HG03097 (cell line): Measurements from ENCODE around the gene LTB4R2.

Experiments used
- ATAC-seq: cut with Tn5 transposase; IDR thresholded peaks from one replicate; pipeline ENCODE4 v1.9.1; 2021; ENCODE audit not compliant: unreplicated experiment, low FRiP score

The LTB4R2 gene

GRCh38 chr14:24309538-24310264 is at the start of gene LTB4R2:
TSS of gene LTB4R2 (plus strand) at chr14:24310140. CDS start at chr14:24310665, 525 bp downstream.
- no peak for ATAC-seq

DNA sequence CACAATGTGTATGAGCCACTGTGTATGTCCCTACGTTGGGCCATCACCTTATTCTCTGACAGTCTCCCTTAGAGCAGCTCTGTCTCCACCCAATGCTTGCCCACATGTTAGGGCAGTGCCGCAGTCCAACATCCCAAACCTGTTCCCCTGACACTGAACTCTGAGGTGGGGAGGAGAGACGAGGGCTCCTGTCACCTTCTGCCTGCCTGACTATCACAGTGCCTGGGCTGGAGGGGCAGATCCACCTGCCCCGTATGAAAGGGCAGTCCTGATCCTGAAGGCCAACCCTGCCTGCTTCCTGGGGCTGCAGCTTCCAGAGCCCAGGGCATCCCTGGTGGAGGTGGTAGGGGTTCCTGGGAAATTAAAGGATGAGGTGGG is 49.2 kb upstream of the LTB4R2 start:
- no peak for ATAC-seq

- ATAC-seq = no peak
These were observed 48.5 kb upstream of the LTB4R2 start for GRCh38 chr14:24261256-24261968.

- no peak for ATAC-seq
These were observed 48.0 kb upstream of the LTB4R2 start for GRCh38 chr14:24261969-24262327.

- ATAC-seq = no peak
These were observed 46.9 kb upstream of the LTB4R2 start, which contains the start of gene TGM1 for GRCh38 chr14:24262821-24263733. TSS of gene TGM1 (minus strand) at chr14:24263177. CDS start at chr14:24262352, 825 bp downstream.

DNA sequence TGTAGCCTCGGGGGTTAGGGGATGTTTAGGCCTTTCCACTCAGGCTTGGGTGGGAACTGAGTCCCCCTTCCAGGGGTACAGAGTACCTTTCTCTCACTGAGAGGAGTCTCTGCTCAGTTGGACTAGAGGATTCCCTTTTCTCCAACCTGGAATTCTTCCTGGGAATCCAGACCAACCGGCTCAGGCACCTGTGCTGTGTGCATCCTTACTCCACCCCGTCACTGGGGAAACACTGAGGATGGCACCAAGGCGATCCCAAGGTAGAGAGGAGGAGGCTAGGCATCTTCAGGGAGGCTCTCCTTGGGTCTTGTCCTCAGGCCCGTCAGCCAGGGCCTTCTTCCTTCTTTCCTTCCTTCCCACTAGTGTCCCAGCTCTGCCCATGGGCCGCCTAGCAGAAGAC is 46.1 kb upstream of the LTB4R2 start:
- ATAC-seq = no peak

DNA sequence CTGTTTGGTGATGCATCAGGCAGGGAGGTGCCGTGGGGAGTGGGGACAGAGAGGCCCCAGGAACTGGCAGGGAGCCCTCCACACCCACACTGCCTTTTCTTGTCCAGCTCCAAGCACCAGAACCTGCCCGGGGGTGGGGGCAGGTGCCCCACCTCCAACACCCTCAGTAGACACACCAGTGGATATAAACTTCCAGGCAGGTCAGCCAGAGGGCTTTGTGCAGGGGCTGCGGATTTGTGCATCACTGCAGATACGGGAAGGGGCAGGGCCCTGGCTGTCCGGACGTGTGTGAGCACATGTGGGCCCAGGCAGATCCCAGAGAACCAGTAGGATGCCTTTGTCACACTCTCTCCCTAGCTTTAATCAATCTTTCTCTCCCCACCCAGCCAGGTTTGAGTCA is 45.6 kb upstream of the LTB4R2 start:
- ATAC-seq = no peak

- ATAC-seq = no peak
These were observed 43.3 kb upstream of the LTB4R2 start for GRCh38 chr14:24266344-24267244.

DNA sequence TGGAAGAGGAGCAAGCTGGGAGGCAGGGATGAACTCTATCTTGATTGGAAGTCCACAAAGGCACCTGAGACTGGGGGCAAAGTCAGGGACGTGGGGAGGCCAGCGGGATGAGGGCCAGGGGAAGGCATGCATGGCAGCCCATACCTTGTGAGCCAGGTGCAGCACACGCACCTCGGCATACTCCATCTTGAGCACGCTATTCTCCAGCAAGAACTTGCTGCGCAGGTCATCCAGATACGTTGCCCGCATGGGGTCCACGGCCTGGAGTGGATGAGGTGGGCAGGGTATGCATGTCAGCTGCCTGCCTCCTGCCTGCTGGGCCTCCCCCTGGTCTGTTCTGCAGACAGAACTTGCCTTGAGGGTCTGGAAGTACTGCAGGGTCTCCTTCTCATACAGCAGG is 42.4 kb upstream of the LTB4R2 start:
- ATAC-seq = no peak

DNA sequence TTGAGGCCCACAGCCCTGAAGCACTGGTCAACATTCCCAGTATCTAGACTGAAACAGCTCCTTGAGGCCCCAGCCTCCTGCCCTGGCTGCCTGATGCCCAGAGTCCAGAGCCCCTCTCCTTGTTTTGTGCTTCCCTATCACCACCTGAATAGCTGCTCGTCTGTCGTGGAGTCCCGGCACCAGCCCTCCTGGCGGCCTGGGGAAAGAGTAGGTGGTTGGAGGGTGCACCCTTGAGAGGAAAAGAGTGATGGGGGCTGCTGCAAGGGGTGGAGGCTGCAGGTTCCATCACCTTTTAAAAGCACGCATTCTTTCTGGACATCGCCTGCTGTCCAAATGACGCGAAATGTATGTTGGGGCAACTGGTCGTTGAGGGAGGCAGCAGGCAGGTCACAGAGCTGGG is 41.7 kb upstream of the LTB4R2 start:
- no peak for ATAC-seq

DNA sequence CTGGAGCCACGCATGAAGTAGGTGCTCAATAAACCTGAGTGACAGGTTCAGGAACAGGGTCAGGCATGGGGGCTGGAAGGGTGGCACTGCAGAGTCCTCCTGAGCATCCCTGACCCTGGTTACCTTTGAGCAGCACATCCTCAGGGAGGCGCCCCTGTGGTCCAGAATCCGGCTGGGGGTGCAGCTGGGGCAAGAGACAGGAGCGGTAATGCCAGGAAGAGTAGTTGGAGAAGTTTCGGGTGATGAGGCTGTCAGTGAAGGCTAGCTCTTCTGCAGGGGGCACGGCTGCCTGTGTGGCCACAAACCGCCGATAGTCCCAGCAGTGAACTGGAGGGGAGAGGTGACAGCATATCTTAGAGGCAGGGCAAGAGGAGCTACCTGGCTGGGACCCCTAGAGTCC is 40.6 kb upstream of the LTB4R2 start:
- ATAC-seq = no peak

- no peak for ATAC-seq
These were observed 39.9 kb upstream of the LTB4R2 start for GRCh38 chr14:24269910-24270536.

- ATAC-seq = no peak
These were observed 39.3 kb upstream of the LTB4R2 start for GRCh38 chr14:24270537-24271133.

DNA sequence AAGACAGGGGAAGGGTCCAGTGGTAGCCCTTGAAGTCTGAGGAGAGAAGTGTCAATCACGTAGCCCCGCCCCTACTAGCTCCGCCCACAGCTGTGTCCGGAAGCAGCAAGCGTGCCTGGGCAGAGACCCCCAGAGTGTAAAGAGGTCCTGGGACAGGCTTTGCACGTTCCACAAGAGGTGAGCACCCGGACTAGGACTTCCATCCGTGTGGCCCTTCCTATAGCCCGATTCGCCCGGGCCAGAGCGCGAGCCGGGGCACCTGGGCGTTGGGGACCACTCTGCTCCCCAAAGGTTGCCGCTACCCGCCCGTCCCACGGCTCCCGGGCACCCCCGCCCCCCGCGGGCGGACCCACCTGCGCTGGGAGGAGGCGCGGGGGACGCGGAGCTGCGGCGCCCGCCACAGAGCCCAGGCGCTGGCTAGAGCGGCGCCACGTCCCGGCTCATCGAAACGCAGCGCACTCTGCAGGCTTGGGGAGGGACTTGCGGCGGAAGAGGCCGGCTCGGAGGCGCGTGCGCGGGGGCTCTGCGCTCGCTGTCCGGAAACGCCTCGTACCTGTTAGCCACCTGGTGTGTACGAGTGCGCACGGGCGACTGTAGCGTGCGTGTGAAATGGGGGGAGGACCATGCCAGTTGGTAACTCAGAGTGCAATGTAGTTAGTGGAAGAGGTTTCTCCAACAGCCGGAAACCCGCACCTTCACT is 38.7 kb upstream of the LTB4R2 start, which contains the start of gene RABGGTA:
Gene RABGGTA, minus strand, starts transcription at position 464 of the 700 bp plus-strand sequence. CDS start 482 bp downstream, outside the sequence.
- ATAC-seq = peak; percentile 75

GRCh38 chr14:24271834-24272263 is 38.1 kb upstream of the LTB4R2 start:
- no peak for ATAC-seq

- ATAC-seq = no peak
These were observed 37.5 kb upstream of the LTB4R2 start for GRCh38 chr14:24272467-24272866.

DNA sequence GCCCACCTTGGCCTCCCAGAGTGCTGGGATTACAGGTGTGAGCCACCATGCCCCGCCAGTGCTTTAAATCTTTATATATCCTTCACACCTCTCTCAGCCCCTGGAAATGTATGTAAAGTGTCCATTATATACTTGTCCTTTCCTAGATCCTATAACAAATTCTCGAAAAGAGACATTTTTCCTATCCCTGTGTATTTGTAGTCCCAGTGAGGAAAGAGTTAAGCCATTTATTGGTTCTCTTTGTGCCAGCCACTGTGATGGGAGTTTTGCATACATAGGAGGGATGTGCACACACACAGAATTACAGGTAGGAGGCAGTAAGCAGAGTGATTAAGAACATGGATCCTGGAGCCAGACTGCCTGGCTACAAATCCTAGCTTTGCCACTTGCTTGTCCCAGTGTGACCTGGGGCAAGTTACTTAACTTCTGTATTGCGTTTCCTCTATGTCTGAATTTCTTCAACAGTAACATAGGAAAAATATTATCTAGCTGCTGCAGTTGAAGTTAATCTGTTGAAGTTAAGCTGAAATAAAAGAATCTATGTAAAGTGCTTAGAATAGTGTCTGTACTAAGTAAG is 36.4 kb upstream of the LTB4R2 start:
- no peak for ATAC-seq

GRCh38 chr14:24274101-24274543 is 35.8 kb upstream of the LTB4R2 start:
- ATAC-seq = peak; percentile 40
